Anterior cingulate cortex (tissue), 58 donors: Measurements from ENCODE around the gene FOXK1.
A peak's percentile ranks its signal among the peaks of the same experiment; 100 is the strongest.
"Not testable (repeated sequence)": the region's sequence is repeated elsewhere in the genome, so short reads cannot be mapped to it uniquely, and the experiment has no call there.

Source experiments
- DNase-seq, 58 donors: peaks; one replicate each; lab custom pipeline; 2025; lab: John Stamatoyannopoulos, UW

FOXK1 gene

DNA sequence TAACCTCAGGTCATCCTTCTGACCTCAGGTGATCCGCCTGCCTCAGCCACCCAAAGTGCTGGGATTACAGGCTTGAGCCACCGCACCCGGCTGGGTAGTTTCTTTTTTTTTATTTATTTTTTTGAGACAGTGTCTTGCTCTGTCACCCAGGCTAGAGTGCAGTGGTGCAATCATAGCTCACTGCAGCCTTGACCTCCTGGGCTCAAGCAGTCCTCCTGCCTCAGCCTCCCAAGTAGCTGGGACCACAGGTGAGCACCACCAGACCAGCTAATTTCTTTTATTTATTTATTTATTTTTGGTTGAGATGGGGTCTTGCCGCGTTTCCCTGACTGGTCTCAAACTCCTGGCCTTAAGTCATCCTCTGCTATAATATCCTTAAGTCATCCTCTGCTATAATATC lies 10.5 kb downstream of the FOXK1 start:
- not testable (repeated sequence) for DNase-seq

DNA sequence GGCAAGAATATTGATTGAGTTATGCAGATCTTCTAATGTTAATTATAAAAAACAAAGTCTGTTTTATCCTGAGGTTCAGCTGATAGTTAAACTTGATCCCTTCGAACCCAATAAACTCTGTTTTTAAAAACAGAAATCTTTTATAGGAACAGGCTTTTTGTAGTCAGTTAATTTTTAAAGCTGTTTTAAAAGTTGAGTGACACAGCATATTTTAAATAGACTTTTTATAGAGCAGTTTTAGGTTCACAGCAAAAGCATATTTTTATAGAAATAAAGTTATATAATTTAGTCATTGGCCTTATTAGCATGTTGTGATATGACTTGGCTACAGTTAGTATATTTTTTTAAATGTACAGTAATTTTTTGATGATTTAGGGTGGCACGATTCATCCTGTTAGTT lies 11.1 kb downstream of the FOXK1 start:
- DNase-seq: no peak

DNA sequence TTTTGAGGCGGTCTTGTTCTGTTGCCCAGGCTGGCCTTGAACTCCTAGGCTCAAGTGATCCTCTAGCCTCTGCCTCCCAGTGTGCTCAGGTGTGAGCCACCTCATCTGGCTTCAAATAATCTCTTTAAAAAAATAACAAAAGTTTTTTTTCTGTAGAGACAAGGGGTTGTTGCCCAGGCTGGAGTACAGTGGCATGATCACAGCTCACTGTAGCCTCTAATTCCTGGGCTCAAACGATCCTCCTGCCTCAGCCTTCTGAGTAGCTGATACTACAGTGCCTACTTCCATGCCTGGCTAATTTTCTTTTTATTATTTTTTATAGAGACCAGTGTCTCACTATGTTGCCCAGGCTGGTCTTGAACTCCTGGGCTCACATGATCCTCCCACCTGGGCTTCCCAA lies 11.7 kb downstream of the FOXK1 start:
- no peak for DNase-seq

DNA sequence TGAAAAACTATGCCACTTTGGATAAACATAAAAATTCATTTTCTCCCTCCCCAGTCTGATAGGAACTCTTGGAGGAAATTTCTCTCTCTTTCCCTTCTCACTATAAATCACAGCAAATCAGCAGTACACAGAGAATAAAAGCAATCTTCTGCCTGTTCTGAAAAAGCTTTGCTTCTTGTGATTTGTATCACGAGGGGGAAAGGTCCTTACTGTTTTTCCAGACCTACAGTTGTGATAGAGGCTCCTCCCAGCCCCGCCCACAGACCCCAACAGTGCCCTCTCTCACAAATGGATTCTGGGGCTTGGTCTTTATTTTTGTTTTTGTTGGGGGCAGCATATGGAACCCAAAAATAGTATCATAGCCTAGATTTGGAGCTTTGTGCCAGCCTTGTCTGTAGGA lies 12.2 kb downstream of the FOXK1 start:
- no peak for DNase-seq

DNA sequence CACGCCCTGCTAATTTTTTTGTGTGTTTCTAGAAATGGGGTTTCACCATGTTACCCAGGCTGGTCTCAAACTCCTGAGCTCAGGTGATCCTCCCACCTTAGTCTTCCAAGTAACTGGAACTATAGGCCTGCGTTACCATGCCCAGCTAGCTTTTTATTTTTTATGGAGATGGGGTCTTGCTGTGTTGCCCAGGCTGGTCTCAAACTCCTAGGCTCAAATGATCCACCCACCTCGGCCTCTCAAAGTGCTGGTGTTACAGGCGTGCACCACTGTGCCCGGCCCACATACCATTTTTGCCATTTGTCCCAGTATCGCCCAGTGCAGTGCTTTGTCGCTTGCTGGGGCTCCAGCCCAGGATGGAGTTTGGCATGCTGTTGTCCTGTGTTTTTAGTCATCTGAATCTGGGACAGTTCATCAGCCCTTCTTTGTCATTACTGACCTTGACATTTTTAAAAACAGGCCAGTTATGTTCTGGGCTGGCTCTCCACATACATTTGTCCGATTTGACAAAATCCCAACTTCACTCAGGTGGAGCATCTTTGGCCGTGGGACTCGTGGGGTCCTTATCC lies 16.7 kb downstream of the FOXK1 start:
- no peak for DNase-seq

DNA sequence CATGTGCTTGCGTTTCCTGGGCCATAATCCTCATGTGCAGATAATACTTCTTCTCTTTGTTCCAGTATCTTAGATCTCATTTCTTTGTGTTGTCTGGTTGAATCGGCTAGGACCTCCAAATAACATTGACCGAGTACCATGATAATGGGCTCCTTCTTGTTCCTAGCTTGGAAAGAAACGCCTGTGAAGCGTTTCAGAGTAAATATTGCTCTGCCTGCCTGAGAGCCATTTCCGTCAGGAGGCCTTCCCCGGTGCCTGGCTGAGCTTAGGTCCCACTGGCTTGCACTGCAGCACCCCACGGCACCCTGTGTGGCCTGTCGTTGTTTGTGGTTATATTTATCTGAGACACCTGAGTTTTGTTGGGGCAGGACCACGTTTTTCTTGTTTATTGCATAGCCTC lies 17.7 kb downstream of the FOXK1 start:
- DNase-seq: no peak

DNA sequence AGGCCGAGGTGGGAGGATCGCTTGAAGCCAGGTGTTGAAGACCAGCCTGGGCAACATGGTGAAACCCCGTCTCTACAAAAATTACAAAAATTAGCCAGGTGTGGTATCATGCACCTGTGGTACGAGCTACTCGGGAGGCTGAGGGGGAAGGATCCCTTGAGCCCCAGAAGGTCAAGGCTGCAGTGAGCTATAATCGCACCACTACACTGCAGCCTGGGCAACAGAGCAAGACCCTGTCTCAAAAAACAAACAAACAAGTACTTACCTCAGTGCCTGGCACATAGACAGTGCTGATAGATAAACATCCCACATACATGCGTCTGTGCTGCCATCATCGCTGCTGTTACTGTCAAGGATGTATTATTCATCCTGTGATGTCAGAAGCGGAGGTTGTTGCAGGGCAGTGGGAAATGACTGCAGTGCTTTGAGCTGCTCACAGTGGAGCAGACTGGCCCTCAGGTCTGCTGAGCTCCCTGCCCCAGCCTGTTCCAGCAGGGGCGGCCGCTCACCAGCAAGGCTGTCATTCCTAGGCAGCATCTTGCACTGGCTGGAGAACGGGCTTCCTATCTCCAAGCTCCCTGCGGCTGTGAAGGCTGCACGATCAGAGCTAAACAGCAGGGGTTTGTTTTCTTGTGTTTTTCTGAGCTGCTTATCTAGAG lies 18.6 kb downstream of the FOXK1 start:
- peak in 2 of 58 donors; percentile 20 to 23 for DNase-seq

DNA sequence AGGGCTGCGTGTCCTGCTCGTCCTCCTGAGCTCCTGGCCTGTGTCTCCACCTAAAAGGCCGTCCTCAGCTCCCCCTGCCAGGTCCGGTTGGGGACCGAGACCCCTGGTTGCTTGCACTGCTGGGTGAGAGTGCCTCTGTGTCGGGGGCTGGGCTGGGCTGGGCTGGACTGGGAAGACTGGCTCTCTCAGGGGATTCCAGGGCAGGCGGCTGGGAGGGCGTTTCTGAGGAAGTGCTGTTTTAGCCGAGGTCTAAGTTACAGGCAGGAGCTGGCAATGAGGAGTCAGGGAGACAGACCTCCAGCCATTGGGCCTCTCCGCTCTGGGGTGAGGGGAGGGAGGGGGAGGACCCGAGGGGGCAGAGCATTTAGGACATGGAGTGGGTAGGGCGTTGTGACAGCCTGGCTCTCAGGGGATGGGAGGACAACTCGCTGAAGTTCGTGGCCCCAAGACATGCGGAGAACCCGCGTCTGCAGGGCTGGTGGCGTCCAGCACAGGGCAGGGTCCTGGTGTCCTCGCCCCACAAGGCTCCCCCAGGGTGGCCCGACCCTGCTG lies 20.9 kb downstream of the FOXK1 start:
- no peak for DNase-seq

DNA sequence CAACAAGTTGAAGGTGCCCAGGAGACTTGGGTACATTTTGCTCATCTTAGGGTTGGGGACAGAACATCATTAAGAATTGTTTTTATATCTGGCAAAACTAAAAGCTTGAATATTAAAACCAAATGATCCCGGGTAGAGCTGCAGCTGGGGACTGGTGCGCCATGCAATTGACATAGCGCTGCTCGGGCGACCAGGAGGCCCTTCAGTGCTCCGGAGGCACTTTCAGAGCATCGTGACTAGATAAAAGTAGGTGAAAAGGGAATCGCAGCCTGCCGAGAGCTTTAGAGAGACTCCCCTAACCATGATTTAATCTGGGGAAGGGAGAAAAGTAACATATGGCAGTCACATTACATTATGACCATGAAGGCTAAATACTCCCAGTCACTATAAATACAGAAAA lies 21.4 kb downstream of the FOXK1 start:
- no peak for DNase-seq

DNA sequence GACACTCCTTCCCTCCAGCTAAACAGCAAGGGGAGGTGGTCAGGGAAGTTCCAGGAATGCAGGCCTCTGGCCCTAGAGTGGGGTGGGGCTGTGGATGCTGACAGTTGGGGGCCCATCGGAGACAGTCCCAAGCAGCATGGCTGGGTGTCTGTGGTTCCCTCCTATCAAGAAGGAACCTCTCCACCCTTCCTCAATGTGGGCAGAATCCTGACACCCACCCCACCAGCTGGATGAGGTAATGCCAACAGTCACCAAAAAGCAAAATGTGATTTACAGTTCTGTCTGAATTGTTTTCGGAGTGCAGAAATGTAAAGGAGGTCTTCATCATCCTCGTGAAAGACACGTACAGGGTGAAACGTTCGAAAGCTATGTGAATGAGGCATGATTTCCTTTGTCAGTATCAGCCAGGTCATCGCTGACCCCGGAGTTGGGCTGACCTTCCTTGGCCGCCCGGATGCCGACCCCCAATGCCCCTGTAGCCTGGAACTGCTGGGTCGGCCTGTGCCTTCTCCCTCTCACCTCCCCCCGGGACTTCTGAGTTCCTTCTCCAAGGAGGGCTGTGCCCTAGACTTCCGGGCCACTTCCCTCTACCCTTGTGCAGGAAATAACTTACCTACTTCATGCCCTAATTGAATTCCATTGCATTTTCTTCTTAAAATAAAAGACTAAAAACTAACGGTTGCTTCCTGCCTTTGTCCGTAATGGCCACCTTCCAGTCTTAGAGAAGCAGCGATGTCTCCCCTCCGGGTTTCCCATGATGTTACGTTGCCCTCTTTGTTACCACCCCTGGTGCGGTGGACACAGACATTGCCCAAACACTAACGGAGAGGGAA lies 24.5 kb downstream of the FOXK1 start:
- DNase-seq: no peak

DNA sequence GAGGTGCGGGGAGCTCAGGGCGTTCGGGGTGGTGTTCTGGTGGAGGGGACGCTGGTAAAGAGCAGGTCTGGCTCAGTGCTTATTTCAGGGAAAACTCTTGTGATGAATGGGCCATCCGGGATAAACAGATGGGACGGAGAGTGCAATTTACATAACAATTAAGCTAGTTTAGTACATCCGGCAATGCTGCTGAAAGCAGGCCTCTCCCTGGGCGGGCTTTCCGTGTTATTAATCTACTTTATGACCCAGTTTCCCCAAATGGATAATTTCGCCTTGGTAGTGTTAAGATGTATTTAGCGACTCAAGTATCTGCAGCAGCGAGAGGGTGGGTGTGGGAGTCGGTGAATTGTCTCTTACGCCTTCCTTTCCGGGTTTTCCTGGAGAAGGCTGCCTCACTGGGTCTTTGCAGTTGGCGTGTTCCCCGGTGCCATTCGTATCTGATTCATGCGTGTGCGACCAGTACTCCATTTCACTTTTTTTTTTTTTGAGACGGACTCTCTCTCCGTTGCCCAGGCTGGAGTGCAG lies 25.2 kb downstream of the FOXK1 start:
- DNase-seq: peak in 4 of 58 donors; percentile 24 to 50 (median 29)

DNA sequence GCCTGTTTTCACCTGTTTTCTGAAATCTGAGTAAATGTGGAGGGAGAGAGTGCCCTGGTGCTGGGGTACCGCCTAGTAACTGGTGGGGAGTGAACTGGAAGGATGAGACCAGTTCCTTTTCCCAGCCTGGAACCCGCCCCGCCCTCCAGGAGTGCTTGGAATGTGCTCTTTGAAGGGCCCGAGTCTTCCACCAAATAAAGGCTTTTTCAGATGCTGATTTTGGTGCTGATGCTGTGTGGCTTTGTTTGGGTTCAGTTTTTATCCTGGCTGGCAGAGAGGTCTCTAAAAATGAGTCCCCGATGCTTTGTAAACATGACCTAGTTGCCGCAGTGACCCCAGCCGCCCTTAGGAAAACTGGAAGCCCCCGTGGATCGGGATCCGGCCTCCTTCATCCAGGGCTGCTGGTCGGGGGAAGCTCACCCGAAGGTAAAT lies 25.9 kb downstream of the FOXK1 start:
- DNase-seq: no peak

DNA sequence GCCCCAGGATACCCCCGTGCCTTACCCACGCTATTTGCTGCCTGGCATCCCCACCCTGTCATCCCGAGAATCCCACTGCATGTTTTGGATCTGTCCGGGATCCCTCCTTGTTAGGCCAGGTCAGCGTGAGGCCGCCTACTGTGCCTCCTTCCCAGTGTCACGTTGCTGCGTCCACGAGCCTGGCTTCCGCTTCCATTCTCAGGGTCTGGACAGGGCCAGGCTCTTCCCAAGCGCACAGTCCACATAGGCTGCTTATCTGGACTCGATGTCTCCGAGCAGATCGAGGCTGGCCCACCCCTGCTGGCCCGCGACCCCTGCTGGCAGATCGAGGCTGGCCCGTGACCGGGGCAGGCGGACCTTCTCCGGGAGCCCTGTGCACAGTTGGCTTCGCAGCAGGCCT lies 27.1 kb downstream of the FOXK1 start:
- no peak for DNase-seq

DNA sequence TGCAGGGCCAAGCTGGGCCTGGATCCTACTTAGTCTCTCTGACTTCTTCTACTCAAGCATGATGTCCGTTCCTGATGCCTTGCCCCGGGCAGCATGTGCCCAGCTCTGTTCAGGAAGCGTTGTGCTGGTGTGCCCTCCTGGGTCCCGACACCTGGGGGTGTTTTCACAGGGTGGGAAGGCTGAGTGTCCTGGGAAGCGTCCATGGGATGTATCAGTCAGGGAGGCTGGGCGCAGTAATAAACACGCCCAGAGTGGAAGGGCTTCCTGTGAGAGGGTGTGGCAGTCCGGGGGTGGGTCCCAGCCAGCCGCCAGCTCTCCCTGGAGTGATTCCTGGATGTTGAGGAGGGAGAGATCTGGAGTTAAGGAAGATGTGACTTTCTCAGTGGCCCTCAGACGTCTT lies 29.0 kb downstream of the FOXK1 start:
- no peak for DNase-seq

DNA sequence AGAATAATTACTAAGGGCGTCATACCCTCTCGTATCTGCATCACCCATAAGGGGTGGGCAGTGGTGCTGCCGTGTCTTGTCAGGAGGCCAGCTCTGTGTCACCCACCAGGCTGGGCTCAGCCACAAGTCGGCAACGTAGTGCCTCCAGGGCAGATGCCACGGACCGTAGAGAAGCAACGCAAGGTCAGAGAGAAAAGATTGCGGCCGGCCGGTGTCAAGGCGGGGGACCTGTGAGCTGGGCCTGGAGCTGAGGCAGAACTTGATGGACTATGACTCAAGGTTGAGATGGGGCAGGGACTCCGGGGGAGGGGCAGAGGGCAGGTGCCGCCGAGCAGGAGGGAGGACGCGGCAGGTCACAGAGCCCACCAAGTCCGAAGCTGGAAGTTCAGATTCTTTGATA lies 29.5 kb downstream of the FOXK1 start:
- no peak for DNase-seq

DNA sequence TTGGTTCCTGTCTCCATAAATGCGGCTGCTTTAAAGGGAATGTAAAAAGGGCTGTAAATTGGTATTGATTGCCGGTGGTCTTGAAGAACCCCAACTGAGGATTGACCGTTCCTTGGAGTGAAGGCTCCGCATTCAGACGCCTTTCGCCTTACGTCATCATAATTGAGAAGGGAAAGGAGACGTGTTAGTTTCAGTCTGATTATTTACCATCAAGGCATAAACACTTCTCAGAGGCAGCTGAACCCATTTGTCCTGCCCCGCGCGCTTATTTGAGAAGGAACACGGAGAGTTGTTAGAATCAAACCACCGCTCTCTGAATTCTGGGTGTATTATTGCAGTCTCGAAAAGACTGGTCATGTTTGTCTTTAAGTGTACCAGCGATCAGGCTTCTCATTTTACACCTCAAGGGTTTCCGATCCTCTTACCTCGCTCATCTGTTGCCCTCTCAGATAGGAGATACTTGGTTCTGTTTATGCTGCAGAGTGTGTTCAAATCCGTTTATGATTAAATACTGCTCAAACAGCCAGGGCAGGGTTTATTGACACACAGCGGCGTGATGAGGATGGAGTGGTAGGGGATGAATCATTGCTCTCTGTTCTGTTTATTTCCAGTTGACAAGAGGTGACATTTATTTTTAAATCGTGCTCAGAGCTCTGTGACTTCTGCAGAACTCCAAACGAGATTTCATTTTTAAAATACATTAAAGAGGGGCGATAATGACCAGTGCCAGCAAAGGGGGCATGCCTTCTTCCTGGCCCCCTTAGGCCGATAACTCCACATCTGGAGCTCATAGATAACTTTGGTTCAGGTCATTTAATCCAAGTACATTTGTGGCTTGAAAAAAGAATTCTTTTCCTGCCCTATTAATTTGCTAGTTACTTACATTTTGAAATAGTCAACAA lies 30.4 kb downstream of the FOXK1 start:
- no peak for DNase-seq

DNA sequence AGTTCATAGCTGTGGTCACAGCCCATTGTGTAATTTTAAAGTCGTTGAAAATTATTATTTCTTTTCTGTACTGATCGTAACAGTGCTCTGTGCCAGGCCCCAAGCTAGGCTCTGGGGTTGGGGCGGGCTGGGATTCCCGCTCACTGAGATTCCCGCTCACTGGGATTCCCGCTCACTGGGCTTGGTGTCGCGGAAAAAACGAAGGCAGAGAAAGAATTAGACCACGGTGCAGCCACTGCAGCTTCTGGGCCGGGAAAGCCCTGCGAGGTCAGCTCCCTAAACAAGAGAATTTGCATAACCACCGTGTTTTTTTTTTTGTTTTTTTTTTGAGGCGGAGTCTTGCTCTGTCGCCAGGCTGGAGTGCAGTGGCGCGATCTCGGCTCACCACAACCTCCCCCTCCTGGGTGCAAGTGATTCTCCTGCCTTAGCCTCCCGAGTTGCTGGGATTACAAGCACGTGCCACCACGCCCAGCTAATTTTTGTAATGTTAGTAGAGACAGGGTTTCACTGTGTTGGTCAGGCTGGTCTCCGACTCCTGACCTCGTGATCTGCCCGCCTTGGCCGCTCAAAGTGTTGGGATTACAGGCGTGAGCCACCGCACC lies 31.2 kb downstream of the FOXK1 start:
- DNase-seq: no peak

DNA sequence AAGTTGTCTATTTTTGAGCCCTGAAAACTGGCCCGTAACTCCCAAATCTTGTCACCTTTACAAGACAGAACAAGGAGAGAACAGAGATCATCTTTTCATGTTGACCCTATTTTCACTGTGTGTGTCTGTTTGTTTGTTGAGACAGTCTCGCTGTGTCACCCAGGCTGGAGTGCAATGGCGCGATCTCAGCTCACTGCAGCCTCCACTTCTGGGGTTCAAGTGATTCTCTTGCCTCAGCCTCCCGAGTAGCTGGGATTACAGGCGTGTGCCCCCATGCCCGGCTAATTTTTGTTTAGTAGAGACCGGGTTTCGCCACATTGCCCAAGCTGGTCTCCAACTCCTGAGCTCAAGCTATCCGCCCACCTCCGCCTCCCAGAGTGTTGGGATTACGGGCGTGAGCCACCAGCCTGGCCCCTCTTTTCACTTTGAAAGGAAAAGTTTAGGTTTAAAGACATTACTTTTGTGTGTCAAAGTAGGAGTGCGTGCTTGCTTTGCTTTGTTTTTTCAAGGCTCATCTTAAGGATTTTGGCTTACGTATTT lies 32.1 kb downstream of the FOXK1 start:
- no peak for DNase-seq

DNA sequence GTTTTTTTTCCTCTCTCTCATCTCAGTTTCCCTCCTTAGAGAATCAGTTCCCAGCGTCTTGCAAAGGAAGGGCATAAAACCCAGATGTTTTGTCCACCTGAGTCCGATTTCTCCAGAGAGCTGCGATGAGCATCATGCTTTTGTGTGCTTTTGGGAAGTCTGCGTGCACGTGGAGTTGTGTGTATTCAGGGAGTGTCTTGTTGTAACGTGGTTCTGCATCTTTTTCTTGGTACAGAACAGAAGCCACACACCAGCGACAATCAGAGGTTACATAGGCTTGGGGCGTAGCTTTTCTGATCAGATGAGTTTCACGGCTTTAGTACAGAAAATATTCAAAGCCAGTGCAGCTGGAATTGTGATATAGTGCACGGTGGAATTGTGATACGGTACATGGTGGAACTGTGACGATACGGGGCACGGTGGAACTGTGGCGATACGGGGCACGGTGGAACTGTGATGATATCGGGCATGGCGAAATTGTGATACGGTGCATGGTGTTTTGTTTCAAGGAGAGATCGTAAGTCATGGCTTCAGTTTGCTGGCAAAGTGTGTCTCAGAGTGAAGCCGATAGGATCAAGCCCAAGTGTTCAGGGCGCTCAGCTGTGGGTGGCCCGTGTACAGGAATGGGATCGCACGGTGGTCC lies 32.8 kb downstream of the FOXK1 start:
- no peak for DNase-seq
